HL-60 (cell line): ENCODE results near the gene PTPRD.

Source experiments
- DNase-seq, 2 experiments: peaks; one replicate each; pipeline ENCODE4 v3.0.0-alpha.2; 2010 to 2020; ENCODE audit warnings: low read depth in 1 of 2, low spot score in 1 of 2
- H3K27ac ChIP-seq: fragments of 250-450 bp; sonication (Bioruptor Pico); replicated peaks from 2 replicates; pipeline ENCODE4 v1.5.1; 2020; ENCODE audit warnings: mild to moderate bottlenecking, moderate library complexity
- H3K27me3 ChIP-seq: fragments of 250-450 bp; sonication (Bioruptor Pico); 2 replicates; pipeline ENCODE4 v1.5.1; 2021; ENCODE audit warnings: mild to moderate bottlenecking, moderate library complexity; ENCODE audit not compliant: insufficient read depth, poor library complexity, severe bottlenecking
- H3K4me3 ChIP-seq: replicated peaks from 2 replicates; pipeline ENCODE4 v1.5.1; 2011; ENCODE audit warnings: mild to moderate bottlenecking, control low read depth, low read length; ENCODE audit not compliant: insufficient read depth
- CTCF ChIP-seq: IDR thresholded peaks from one replicate; pipeline ENCODE4 v1.5.1; 2011; ENCODE audit warnings: low read length, control low read depth, inconsistent platforms; ENCODE audit not compliant: insufficient read depth
- GABPA ChIP-seq: IDR thresholded peaks from 2 replicates; pipeline ENCODE4 v1.6.1; 2012; ENCODE audit warnings: low read depth
- POLR2AphosphoS5 ChIP-seq: IDR thresholded peaks from 2 replicates; pipeline ENCODE4 v1.6.1; 2012; ENCODE audit warnings: low read depth
- SPI1 ChIP-seq: IDR thresholded peaks from 2 replicates; pipeline ENCODE4 v1.6.1; 2012; ENCODE audit warnings: low read depth, mild to moderate bottlenecking, borderline replicate concordance
- TF ChIP-seq, protein P1 (sequence below): IDR thresholded peaks from 2 replicates; pipeline ENCODE4 v1.6.1; 2012; ENCODE audit warnings: low read depth; ENCODE audit not compliant: insufficient replicate concordance

The PTPRD gene

GRCh38 chr9:9078301-9078700 is 1534.5 kb downstream of the PTPRD start:
- Histone ChIP-seq H3K4me3 (no peak overlapping the region), H3K27me3 (no peaks in the 10 kb centered on the region), H3K27ac (no peak overlapping the region)
- DNase-seq, result no peak
- TF ChIP-seq GABPA (no peak), SPI1 (no peak), CTCF (no peak), POLR2AphosphoS5 (no peak)
- TF ChIP-seq, protein P1, sequence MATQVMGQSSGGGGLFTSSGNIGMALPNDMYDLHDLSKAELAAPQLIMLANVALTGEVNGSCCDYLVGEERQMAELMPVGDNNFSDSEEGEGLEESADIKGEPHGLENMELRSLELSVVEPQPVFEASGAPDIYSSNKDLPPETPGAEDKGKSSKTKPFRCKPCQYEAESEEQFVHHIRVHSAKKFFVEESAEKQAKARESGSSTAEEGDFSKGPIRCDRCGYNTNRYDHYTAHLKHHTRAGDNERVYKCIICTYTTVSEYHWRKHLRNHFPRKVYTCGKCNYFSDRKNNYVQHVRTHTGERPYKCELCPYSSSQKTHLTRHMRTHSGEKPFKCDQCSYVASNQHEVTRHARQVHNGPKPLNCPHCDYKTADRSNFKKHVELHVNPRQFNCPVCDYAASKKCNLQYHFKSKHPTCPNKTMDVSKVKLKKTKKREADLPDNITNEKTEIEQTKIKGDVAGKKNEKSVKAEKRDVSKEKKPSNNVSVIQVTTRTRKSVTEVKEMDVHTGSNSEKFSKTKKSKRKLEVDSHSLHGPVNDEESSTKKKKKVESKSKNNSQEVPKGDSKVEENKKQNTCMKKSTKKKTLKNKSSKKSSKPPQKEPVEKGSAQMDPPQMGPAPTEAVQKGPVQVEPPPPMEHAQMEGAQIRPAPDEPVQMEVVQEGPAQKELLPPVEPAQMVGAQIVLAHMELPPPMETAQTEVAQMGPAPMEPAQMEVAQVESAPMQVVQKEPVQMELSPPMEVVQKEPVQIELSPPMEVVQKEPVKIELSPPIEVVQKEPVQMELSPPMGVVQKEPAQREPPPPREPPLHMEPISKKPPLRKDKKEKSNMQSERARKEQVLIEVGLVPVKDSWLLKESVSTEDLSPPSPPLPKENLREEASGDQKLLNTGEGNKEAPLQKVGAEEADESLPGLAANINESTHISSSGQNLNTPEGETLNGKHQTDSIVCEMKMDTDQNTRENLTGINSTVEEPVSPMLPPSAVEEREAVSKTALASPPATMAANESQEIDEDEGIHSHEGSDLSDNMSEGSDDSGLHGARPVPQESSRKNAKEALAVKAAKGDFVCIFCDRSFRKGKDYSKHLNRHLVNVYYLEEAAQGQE, result no peak

- DNase-seq, result no peak
- Histone ChIP-seq H3K27ac (no peak overlapping the region), H3K27me3 (no peaks in the 10 kb centered on the region), H3K4me3 (no peak overlapping the region)
- TF ChIP-seq CTCF (no peak), GABPA (no peak), POLR2AphosphoS5 (no peak), SPI1 (no peak)
- TF ChIP-seq, protein P1, result no peak
These were observed 1551.2 kb downstream of the PTPRD start for GRCh38 chr9:9061627-9062026.

DNA sequence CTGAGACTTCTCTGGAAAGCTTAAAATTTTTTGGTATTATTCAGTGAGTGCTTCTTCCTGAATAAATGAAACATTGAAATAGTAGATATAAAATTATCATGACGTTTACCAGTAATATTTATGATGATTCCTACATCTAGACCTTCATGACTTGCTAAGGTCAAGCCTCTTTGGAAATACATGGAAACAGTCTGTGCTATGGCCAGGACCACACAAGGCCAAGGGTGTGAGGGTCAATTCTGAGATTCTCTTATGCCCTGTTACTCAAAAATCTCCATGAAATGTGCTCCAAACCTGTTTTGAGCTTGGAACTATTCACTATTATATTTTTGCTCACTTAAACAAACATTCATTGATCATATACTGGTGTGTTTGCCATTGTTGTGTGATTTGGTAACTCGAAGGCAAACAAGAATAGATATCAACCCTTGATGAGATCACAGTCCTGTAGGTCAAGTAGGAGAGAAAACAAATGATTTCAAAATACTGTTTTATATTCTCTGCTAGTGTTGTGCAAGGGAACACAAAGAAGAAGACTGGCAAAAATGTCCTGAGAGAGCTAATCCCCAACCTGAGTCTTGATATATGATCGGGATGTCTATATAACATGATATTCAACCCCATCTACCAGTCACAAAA is 1558.3 kb downstream of the PTPRD start:
- DNase-seq, result no peak
- no peak overlapping the region for H3K4me3 ChIP-seq
- H3K27ac ChIP-seq, result no peak overlapping the region
- TF ChIP-seq POLR2AphosphoS5 (no peak), GABPA (no peak), SPI1 (no peak), CTCF (no peak)
- TF ChIP-seq, protein P1, result no peak
- H3K27me3 ChIP-seq, result no peaks in the 10 kb centered on the region
